ENCODE results near the gene GGT7.

DNA sequence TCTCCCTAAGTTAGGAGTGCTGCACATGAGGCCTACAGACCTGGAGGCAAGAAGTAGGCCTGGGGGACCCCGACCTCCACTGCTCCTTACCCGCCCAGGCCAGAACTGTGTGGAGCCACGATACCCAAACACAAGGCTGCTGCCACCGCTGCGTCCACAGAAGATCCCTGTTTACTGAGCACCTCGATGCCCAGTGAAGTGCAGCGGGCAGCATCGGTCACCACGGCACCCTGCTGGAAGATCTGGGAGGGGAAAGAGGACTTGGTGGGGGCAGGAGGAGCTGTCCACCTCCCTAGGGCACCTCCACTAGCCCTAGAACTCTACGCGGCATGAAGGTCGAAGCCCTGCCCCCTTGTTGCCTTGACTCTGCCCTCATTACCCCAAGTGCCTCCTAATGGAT lies 9.9 kb downstream of the GGT7 start:
- TF ChIP-seq MAZ (IDR thresholded peaks at IDR 0.05; ENCODE audit: borderline replicate concordance, low read depth, low read length) (no peak), POLR2A (IDR thresholded peaks at IDR 0.05; ENCODE audit: low read depth, low read length) (no peak), RFX5 (IDR thresholded peaks at IDR 0.05; ENCODE audit: low read depth, low read length) (no peak), MXI1 (IDR thresholded peaks at IDR 0.05; ENCODE audit: borderline replicate concordance, low read depth, low read length) (no peak), RAD21 (IDR thresholded peaks at IDR 0.05; ENCODE audit: low read length) (no peak), FOS (IDR thresholded peaks at IDR 0.05; ENCODE audit: low read depth, low read length) (no peak), BHLHE40 (IDR thresholded peaks at IDR 0.05; ENCODE audit: low read depth, low read length) (no peak), CEBPB (IDR thresholded peaks at IDR 0.05; ENCODE audit: low read depth, low read length) (no peak), MAFK (IDR thresholded peaks at IDR 0.05; ENCODE audit: low read depth, low read length) (no peak), RCOR1 (IDR thresholded peaks at IDR 0.05; ENCODE audit: insufficient replicate concordance, low read length) (no peak)
- TF ChIP-seq, protein P1, sequence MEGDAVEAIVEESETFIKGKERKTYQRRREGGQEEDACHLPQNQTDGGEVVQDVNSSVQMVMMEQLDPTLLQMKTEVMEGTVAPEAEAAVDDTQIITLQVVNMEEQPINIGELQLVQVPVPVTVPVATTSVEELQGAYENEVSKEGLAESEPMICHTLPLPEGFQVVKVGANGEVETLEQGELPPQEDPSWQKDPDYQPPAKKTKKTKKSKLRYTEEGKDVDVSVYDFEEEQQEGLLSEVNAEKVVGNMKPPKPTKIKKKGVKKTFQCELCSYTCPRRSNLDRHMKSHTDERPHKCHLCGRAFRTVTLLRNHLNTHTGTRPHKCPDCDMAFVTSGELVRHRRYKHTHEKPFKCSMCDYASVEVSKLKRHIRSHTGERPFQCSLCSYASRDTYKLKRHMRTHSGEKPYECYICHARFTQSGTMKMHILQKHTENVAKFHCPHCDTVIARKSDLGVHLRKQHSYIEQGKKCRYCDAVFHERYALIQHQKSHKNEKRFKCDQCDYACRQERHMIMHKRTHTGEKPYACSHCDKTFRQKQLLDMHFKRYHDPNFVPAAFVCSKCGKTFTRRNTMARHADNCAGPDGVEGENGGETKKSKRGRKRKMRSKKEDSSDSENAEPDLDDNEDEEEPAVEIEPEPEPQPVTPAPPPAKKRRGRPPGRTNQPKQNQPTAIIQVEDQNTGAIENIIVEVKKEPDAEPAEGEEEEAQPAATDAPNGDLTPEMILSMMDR (conservative IDR thresholded peaks at IDR 0.05; ENCODE audit: low read depth, low read length), result no peak
- TF ChIP-seq, protein P2, sequence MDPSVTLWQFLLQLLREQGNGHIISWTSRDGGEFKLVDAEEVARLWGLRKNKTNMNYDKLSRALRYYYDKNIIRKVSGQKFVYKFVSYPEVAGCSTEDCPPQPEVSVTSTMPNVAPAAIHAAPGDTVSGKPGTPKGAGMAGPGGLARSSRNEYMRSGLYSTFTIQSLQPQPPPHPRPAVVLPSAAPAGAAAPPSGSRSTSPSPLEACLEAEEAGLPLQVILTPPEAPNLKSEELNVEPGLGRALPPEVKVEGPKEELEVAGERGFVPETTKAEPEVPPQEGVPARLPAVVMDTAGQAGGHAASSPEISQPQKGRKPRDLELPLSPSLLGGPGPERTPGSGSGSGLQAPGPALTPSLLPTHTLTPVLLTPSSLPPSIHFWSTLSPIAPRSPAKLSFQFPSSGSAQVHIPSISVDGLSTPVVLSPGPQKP (IDR thresholded peaks at IDR 0.05; ENCODE audit: borderline replicate concordance, low read depth, low read length), result no peak
- TF ChIP-seq, protein P3, sequence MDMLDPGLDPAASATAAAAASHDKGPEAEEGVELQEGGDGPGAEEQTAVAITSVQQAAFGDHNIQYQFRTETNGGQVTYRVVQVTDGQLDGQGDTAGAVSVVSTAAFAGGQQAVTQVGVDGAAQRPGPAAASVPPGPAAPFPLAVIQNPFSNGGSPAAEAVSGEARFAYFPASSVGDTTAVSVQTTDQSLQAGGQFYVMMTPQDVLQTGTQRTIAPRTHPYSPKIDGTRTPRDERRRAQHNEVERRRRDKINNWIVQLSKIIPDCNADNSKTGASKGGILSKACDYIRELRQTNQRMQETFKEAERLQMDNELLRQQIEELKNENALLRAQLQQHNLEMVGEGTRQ (IDR thresholded peaks at IDR 0.05; ENCODE audit: low read depth, low read length), result no peak
